Lung (tissue), 12 donors: Measurements from ENCODE around the gene VAT1L. TPM values are rescaled to one million over a fixed set of nuclear protein-coding genes. Genes with fewer than 3 reads are reported as not detected.

ENCODE experiments used
- ATAC-seq: fragments of 200-7000 bp; cut with Tn5 transposase; one replicate; pipeline ENCODE4 v1.9.1; 2020; ENCODE audit warnings: moderate number of reproducible peaks; ENCODE audit not compliant: insufficient read depth, low FRiP score
- DNase-seq, 3 donors: peaks; one replicate each; pipeline ENCODE4 v3.0.0-alpha.2; 2013 to 2017
- H3K27ac ChIP-seq, 2 donors: one replicate each; pipeline ENCODE4 v1.5.1; 2013; ENCODE audit warnings: mild to moderate bottlenecking in 2 of 2, moderate library complexity in 2 of 2, control low read depth in 1 of 2, inconsistent platforms in 1 of 2, low read depth in 1 of 2, low read length in 1 of 2
- H3K27me3 ChIP-seq, 3 donors: one replicate each; pipeline ENCODE4 v1.5.1; 2013; ENCODE audit warnings: low read length in 2 of 3; ENCODE audit not compliant: control insufficient read depth in 3 of 3, insufficient read depth in 3 of 3
- H3K36me3 ChIP-seq, 4 donors: one replicate each; pipeline ENCODE4 v1.5.1; 2013; ENCODE audit warnings: low read length in 4 of 4, mild to moderate bottlenecking in 1 of 4, moderate library complexity in 1 of 4; ENCODE audit not compliant: control insufficient read depth in 4 of 4, insufficient read depth in 4 of 4
- H3K4me1 ChIP-seq, 5 donors: one replicate each; pipeline ENCODE4 v1.5.1; 2013; ENCODE audit warnings: low read length in 5 of 5, mild to moderate bottlenecking in 2 of 5, moderate library complexity in 1 of 5; ENCODE audit not compliant: control insufficient read depth in 5 of 5, insufficient read depth in 5 of 5
- H3K4me3 ChIP-seq: one replicate; pipeline ENCODE4 v1.5.1; 2013; ENCODE audit warnings: mild to moderate bottlenecking, control low read depth, moderate library complexity
- H3K9ac ChIP-seq, 2 donors: one replicate each; pipeline ENCODE4 v1.5.1; 2013; ENCODE audit warnings: low read length in 2 of 2, control low read depth in 1 of 2; ENCODE audit not compliant: insufficient read depth in 1 of 2
- H3K9me3 ChIP-seq, 4 donors: one replicate each; pipeline ENCODE4 v1.5.1; 2013; ENCODE audit warnings: low read length in 3 of 4, mild to moderate bottlenecking in 1 of 4, moderate library complexity in 1 of 4; ENCODE audit not compliant: control insufficient read depth in 4 of 4, insufficient read depth in 3 of 4
- WGBS, 2 donors: extraction: QIAGEN DNeasy Blood & Tissue Kit; methylation state at CpG; one replicate each; pipeline ENCODE4 v1.1.7; 2013; 5-methylcytosine and 5-hydroxymethylcytosine counted together
- polyA plus RNA-seq, 2 donors: library from polyadenylated mRNA; stranded (reverse); fragments of 200-250 nt; gene quantifications; one replicate each; pipeline ENCODE4 v1.2.1, GENCODE V29; 2013
- total RNA-seq, 2 donors: library from RNA; depleted of rRNA in 1 of 2; stranded (reverse); fragments of >200 nt in 1 of 2; gene quantifications; one replicate each; pipeline ENCODE4 v1.2.1, GENCODE V29; 2014 to 2021
- TF ChIP-seq, protein P1 (sequence below): IDR thresholded peaks from 2 replicates; pipeline ENCODE4 v1.5.1; 2012; ENCODE audit warnings: mild to moderate bottlenecking; ENCODE audit errors: control extremely low read depth, extremely low read depth
- donor health status: control.
- donor health status: control.
- donor health status: Bipolar disorder and iron deficiency.
- donor health status: healthy.
- donor health status: DM: yes; HTN: yes; CAD: no.

VAT1L gene
- total and polyA plus RNA-seq, 4 donors, result 0.14 to 3.3 (median 0.26) TPM

DNA sequence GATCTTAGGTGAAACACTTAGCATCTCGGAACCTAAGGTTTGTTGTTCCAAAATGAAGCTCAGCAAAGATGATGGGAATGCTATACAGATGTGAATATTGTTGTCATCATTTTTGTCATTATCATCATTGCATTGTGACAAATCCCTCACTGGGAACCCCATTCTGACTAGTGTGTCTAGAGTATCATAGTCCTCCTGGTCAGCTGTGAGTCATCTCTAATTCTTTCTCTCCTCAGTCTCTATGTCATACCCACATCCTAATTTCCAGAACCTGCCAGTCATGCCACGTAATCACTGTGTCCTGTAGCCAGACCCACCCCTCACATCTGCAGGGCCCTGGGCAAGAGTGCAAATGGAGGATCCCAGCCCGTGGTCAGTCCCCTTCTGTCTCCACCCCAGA lies 173.4 kb downstream of the VAT1L start:
- no peaks in the 10 kb centered on the region for H3K36me3 ChIP-seq
- no peak overlapping the region for H3K9ac ChIP-seq
- H3K4me1 ChIP-seq, result peaks cover 0 to 5% (median 0%) of the 10 kb centered on the region in 5 donors
- no peak overlapping the region for H3K4me3 ChIP-seq
- no peaks in the 10 kb centered on the region for H3K27me3 ChIP-seq
- no peaks in the 10 kb centered on the region for H3K9me3 ChIP-seq
- WGBS, 2 donors, result 85 to 86% methylated on average over 3 of the region's 3 CpGs
- H3K27ac ChIP-seq, result no peak overlapping the region
- ATAC-seq, result no peak
- no peak for DNase-seq
- TF ChIP-seq, protein P1, sequence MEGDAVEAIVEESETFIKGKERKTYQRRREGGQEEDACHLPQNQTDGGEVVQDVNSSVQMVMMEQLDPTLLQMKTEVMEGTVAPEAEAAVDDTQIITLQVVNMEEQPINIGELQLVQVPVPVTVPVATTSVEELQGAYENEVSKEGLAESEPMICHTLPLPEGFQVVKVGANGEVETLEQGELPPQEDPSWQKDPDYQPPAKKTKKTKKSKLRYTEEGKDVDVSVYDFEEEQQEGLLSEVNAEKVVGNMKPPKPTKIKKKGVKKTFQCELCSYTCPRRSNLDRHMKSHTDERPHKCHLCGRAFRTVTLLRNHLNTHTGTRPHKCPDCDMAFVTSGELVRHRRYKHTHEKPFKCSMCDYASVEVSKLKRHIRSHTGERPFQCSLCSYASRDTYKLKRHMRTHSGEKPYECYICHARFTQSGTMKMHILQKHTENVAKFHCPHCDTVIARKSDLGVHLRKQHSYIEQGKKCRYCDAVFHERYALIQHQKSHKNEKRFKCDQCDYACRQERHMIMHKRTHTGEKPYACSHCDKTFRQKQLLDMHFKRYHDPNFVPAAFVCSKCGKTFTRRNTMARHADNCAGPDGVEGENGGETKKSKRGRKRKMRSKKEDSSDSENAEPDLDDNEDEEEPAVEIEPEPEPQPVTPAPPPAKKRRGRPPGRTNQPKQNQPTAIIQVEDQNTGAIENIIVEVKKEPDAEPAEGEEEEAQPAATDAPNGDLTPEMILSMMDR, result no peak

DNA sequence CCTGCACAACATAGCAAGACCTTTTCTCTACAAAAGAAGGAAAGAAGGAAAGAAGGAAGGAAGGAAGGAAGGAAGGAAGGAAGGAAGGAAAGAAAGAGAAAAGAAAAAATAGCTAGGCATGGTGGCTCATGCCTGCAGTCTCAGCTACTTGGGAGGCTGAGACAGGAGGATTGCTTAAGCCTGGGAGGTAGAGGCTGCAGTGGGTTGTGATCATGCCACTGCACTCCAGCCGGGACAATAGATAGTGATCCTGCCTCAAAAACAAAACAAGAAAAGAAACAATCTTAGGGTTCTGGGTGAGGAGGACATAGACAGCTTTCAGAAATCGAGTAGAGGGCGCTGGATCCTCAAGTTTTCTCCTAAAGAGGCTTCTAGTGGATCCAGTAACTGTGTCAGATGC lies 174.3 kb downstream of the VAT1L start:
- Histone ChIP-seq H3K4me1 (peaks cover 0 to 5% (median 0%) of the 10 kb centered on the region in 5 donors), H3K27ac (no peak overlapping the region), H3K4me3 (no peak overlapping the region), H3K27me3 (no peaks in the 10 kb centered on the region), H3K9me3 (no peaks in the 10 kb centered on the region), H3K9ac (no peak overlapping the region), H3K36me3 (no peaks in the 10 kb centered on the region)
- no peak for ATAC-seq
- TF ChIP-seq, protein P1, result no peak
- 82 to 85% methylated on average over 3 of the region's 3 CpGs for WGBS, 2 donors
- DNase-seq, result no peak

DNA sequence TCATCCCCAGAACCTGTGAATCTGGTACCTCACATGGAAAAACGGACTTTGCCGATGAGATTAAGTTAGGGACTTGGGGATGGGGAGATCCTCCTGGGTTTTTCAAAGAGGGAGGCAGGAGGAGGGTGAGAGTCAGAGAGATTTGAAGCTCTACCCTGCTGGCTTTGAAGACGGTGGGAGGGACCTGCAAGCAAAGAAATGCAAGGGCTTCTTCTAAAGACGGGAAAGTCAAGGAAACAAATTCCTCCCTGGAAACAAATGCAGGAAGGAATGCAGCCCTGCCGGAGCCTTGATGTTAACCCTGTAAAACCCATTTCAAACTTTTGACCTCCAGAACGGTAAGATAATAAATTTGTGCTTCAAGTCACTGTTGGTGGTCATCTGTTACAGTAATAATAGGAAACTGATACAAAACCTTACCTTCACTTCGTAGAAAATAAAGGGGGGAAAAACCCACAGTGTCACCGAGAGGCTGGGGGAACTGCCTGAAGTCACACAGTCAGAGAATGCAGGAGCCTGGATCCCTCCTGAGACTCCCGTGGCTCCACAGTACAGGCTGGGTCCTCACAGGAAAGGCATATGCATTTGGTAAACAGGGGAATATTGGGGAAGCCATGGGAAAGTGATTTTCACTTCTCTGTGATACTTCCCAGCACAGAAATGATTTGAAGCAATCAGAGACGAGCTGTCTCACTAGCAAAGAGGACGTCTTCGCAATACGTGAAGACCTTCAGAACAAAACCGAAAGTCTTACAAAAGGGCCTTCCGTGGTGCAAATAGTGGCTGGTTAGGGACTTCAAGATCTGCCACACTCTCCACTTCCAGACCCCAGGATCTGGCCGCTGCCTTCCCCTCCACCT lies 175.1 kb downstream of the VAT1L start:
- H3K36me3 ChIP-seq, result no peaks in the 10 kb centered on the region
- DNase-seq, result peak in 2 of 3 donors; percentile 24 to 31
- ATAC-seq, result no peak
- TF ChIP-seq, protein P1, result no peak
- H3K27ac ChIP-seq, result no peak overlapping the region
- peaks cover 0 to 5% (median 0%) of the 10 kb centered on the region in 5 donors for H3K4me1 ChIP-seq
- H3K9ac ChIP-seq, result no peak overlapping the region
- 36 to 40% methylated on average over 16 of the region's 16 CpGs for WGBS, 2 donors
- H3K27me3 ChIP-seq, result no peaks in the 10 kb centered on the region
- H3K4me3 ChIP-seq, result no peak overlapping the region
- no peaks in the 10 kb centered on the region for H3K9me3 ChIP-seq
